PC-9 (cell line): ENCODE measurements around the gene WSCD1.

Experiments used
- EZH2 ChIP-seq: fragments of 200-600 bp; sonication (generic); IDR thresholded peaks from 2 replicates; pipeline ENCODE4 v1.8.0; 2017; ENCODE audit warnings: antibody characterized with exemption, low read depth
- TF ChIP-seq, protein P1 (sequence below): fragments of 200-600 bp; sonication (generic); conservative IDR thresholded peaks from 2 replicates; pipeline ENCODE4 v1.6.1; 2017; ENCODE audit warnings: mixed run types, antibody characterized with exemption, mild to moderate bottlenecking, moderate library complexity

DNA sequence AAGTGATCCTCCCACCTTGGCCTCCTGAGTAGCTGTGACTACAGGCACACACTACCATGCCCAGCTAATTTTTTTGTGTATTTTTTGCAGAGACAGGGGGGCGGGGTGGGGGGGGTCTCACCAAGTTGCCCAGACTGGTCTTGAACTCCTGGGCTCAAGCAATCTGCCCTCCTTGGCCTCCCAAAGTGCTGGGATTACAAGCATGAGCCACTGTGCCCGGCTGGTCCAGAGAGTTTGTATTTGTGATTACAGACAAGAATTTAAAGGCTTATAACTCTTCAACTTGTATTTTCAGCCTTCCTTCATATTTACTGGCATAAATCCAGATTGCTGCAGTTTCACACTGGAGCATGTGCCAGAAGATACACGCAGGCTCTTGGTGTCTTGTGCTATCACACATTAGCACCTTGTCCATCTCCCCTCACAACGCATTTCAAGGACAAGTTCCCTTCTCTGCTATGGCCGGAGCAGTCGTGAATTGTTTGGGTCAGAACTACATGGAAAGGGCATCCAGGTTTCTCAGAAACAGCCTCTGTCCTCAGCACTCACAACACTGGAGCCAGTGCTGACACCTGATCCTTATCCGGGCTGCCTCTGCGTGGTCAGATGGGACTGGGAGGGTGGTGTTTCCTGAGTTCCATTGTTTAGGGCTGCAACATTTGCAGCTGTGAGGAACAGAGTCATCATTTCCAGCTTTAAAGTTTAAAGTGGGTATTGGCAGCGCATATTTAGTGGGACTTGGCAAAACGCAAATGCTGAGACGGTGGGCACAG, 28.1 kb downstream of the WSCD1 start:
- TF ChIP-seq, protein P1, sequence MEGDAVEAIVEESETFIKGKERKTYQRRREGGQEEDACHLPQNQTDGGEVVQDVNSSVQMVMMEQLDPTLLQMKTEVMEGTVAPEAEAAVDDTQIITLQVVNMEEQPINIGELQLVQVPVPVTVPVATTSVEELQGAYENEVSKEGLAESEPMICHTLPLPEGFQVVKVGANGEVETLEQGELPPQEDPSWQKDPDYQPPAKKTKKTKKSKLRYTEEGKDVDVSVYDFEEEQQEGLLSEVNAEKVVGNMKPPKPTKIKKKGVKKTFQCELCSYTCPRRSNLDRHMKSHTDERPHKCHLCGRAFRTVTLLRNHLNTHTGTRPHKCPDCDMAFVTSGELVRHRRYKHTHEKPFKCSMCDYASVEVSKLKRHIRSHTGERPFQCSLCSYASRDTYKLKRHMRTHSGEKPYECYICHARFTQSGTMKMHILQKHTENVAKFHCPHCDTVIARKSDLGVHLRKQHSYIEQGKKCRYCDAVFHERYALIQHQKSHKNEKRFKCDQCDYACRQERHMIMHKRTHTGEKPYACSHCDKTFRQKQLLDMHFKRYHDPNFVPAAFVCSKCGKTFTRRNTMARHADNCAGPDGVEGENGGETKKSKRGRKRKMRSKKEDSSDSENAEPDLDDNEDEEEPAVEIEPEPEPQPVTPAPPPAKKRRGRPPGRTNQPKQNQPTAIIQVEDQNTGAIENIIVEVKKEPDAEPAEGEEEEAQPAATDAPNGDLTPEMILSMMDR = no peak
- no peak for TF ChIP-seq EZH2
